ENCODE measurements around the gene NPHP4. TPM values are rescaled to one million over a fixed set of nuclear protein-coding genes. Genes with fewer than 3 reads are reported as not detected.

NPHP4 gene
- total RNA-seq, 2 experiments from 2014 or later, result 13.4 to 24.2 TPM

DNA sequence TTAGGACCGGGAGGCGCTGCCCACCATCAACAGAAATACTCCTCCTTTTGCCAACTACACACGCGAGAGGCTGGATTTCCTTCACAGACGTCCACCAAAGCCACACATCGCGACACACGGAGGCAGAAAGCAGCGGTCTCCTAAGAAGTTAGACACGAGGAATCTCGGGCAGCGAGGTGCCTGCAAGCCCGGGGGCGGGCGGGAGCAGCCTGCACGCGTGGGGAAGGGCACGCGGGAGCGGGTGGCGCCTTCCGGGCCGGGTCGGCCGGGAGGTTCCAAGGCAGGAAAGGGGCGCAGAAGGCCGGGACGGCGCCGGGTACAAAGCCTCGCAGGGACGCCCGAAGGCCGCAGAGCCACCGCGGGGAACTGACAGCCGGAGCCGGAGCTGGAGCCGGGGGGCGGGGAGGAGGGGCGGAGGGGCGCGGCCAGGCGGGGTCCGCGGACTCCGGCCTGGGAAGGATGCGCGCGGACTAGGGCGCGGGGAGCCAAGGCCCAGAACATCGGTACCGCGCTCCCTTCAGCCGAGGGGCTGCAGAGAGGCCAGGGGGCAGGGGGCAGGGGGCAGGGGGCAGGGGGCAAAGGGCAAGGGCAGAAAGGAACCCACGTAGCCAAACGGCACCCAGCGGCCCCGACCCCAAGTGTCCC is 722 bp downstream of the NPHP4 start:
- no TSS peak for BruUV-seq (replicated peaks)

DNA sequence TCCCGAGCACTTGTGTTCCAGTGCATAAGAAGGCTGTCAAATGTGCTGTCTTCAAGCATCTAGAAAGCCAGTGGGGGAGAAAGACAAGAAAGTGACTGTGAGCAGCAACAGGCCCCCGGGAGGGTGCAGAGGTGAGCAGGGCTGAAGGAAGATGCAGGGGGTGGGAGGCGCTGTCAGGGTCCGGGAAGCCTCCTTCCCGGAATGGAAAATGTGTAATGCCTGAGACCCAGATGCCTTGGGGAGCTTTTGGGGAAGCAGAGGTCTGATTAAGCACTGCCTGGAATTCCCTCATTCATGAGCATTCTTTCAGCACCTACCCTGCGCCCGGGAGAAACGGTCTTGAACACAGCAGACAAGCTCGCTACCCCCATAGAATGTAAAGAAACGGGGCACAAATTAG is 1.3 kb downstream of the NPHP4 start:
- H4K20me1 ChIP-seq (ENCODE audit: insufficient read depth, low read length), result no peaks in the 10 kb centered on the region
- peaks cover 20% of the 10 kb centered on the region for H3K4me1 ChIP-seq (ENCODE audit: insufficient read depth, low read length, poor library complexity, severe bottlenecking)
- no peak for DNase-seq (ENCODE audit: low spot score)
- H2AFZ ChIP-seq (ENCODE audit: low read length), result peak overlapping the region; percentile 65; the same call in 1 of the 2 replicates
- peaks cover 12% of the 10 kb centered on the region for H3K79me2 ChIP-seq (ENCODE audit: insufficient read depth, low read depth, low read length)
- no peaks in the 10 kb centered on the region for H3K9me3 ChIP-seq (ENCODE audit: low read length)
- TF ChIP-seq, protein P1, sequence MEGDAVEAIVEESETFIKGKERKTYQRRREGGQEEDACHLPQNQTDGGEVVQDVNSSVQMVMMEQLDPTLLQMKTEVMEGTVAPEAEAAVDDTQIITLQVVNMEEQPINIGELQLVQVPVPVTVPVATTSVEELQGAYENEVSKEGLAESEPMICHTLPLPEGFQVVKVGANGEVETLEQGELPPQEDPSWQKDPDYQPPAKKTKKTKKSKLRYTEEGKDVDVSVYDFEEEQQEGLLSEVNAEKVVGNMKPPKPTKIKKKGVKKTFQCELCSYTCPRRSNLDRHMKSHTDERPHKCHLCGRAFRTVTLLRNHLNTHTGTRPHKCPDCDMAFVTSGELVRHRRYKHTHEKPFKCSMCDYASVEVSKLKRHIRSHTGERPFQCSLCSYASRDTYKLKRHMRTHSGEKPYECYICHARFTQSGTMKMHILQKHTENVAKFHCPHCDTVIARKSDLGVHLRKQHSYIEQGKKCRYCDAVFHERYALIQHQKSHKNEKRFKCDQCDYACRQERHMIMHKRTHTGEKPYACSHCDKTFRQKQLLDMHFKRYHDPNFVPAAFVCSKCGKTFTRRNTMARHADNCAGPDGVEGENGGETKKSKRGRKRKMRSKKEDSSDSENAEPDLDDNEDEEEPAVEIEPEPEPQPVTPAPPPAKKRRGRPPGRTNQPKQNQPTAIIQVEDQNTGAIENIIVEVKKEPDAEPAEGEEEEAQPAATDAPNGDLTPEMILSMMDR (conservative IDR thresholded peaks at IDR 0.05; ENCODE audit: low read length), result no peak
- no peak for TF ChIP-seq EZH2phosphoT487 (IDR thresholded peaks at IDR 0.05; ENCODE audit: borderline replicate concordance, low read depth, low read length)
- H3K36me3 ChIP-seq (ENCODE audit: insufficient read depth, low read length), result no peaks in the 10 kb centered on the region
- intact Hi-C loops (cut with micrococcal nuclease; ENCODE audit: unreplicated experiment), result no loop called here
- H3K4me2 ChIP-seq (ENCODE audit: low read length), result peak overlapping the region; percentile 99
- POLR2A ChIA-PET, result no interaction called here
- H3K9me2 ChIP-seq (ENCODE audit: insufficient read depth, low read length), result no peaks in the 10 kb centered on the region
- no peak overlapping the region for H3K27ac ChIP-seq (ENCODE audit: low read depth, low read length, poor library complexity, severe bottlenecking)
- BruUV-seq (replicated peaks), result TSS peak; percentile 46
- CTCF ChIA-PET (ENCODE audit: unreplicated experiment), result no interaction called here
- H3K4me3 ChIP-seq (ENCODE audit: low read depth, low read length, poor library complexity, severe bottlenecking), result peak overlapping the region; percentile 91

More for the DNA sequence above, 722 bp downstream of the NPHP4 start:
- Histone ChIP-seq H3K4me2 (ENCODE audit: low read length) (peak overlapping the region; percentile 99), H2AFZ (ENCODE audit: low read length) (peak overlapping the region; percentile 65), H3K36me3 (ENCODE audit: insufficient read depth, low read length) (no peaks in the 10 kb centered on the region), H3K4me1 (ENCODE audit: insufficient read depth, low read length, poor library complexity, severe bottlenecking) (peaks cover 20% of the 10 kb centered on the region), H3K79me2 (ENCODE audit: insufficient read depth, low read depth, low read length) (peaks cover 12% of the 10 kb centered on the region), H3K27ac (ENCODE audit: low read depth, low read length, poor library complexity, severe bottlenecking) (no peak overlapping the region), H4K20me1 (ENCODE audit: insufficient read depth, low read length) (no peaks in the 10 kb centered on the region), H3K9me3 (ENCODE audit: low read length) (no peaks in the 10 kb centered on the region), H3K9me2 (ENCODE audit: insufficient read depth, low read length) (no peaks in the 10 kb centered on the region), H3K4me3 (ENCODE audit: low read depth, low read length, poor library complexity, severe bottlenecking) (peak overlapping the region; percentile 91)
- intact Hi-C loops (cut with micrococcal nuclease; ENCODE audit: unreplicated experiment), result loop anchor here (1.0 to 2.0 kb wide), 2 partner anchors 35 to 207 kb away; partner anchors contain the start of gene RPL22
- TF ChIP-seq EZH2phosphoT487 (IDR thresholded peaks at IDR 0.05; ENCODE audit: borderline replicate concordance, low read depth, low read length), result no peak
- TF ChIP-seq, protein P1 (conservative IDR thresholded peaks at IDR 0.05; ENCODE audit: low read length), result no peak
- peak; percentile 49 for DNase-seq (ENCODE audit: low spot score)
- POLR2A ChIA-PET, result no interaction called here
- CTCF ChIA-PET (ENCODE audit: unreplicated experiment), result no interaction called here

DNA sequence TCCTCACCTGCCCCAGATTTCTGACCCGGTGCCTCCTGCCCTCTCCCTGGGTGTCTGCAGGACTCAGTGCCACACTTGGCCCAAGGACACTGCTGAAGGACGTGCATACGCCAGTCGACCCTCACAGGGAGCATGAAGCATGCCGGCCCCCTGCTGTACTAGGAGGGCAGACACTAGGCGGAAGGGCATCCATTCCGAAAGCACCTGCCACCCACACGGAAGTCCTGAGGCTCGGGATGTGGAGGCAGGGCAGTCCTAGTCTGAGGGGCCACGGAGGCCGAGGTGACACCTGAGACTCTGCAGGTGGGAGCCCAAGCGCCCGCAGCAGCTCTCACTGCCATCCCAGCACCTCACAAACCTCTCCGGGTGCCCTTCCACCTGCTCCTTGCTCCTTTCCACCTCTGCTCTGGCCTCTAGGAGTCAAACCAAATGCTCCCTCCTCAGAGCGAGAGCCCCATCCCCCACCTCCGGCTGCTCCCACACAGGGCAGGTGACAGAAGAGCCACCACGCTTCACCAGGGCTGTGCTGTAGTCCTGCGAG is 2.4 kb downstream of the NPHP4 start:
- Histone ChIP-seq H2AFZ (ENCODE audit: low read length) (no peak overlapping the region), H4K20me1 (ENCODE audit: insufficient read depth, low read length) (no peaks in the 10 kb centered on the region), H3K4me2 (ENCODE audit: low read length) (no peak overlapping the region), H3K9me2 (ENCODE audit: insufficient read depth, low read length) (no peaks in the 10 kb centered on the region), H3K4me1 (ENCODE audit: insufficient read depth, low read length, poor library complexity, severe bottlenecking) (peaks cover 18% of the 10 kb centered on the region), H3K9me3 (ENCODE audit: low read length) (no peaks in the 10 kb centered on the region), H3K27ac (ENCODE audit: low read depth, low read length, poor library complexity, severe bottlenecking) (no peak overlapping the region), H3K4me3 (ENCODE audit: low read depth, low read length, poor library complexity, severe bottlenecking) (no peak overlapping the region), H3K79me2 (ENCODE audit: insufficient read depth, low read depth, low read length) (peaks cover 12% of the 10 kb centered on the region), H3K36me3 (ENCODE audit: insufficient read depth, low read length) (no peaks in the 10 kb centered on the region)
- ChIA-PET CTCF (ENCODE audit: unreplicated experiment) (no interaction called here), POLR2A (interaction anchor here (1.0 kb wide), 1 partner anchor 9 kb away, joined by 3 read pairs; no protein-coding TSS in a partner anchor)
- DNase-seq (ENCODE audit: low spot score), result no peak
- no TSS peak for BruUV-seq (replicated peaks)
- TF ChIP-seq, protein P1 (conservative IDR thresholded peaks at IDR 0.05; ENCODE audit: low read length), result no peak
- TF ChIP-seq EZH2phosphoT487 (IDR thresholded peaks at IDR 0.05; ENCODE audit: borderline replicate concordance, low read depth, low read length), result no peak
- intact Hi-C loops (cut with micrococcal nuclease; ENCODE audit: unreplicated experiment), result no loop called here
